ENCODE measurements around the gene MICU1.
A peak's percentile ranks its signal among the peaks of the same experiment; 100 is the strongest.
"Not testable (repeated sequence)": the region's sequence is repeated elsewhere in the genome, so short reads cannot be mapped to it uniquely, and the experiment has no call there.

Gene MICU1

DNA sequence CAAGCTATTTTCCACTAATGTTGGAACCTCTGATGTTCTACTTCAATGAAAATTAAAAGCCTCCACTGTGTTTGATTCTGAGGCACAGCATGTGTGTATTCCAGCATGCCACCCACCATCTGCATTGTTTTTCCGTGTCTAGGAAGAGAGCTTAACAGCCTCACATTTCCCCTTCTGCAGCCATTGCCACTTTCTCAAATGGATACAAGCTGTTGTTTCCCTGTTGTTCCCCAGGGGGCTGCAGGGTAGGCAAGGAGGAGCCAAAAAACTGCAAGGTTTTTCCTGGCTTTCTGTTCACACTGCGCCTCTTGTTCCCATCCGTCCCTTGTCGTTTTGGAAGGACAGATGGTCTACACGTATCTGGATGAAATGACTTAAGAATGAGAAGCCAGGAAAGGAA lies 198.9 kb downstream of the MICU1 start:
- peak; percentile 57 for DNase-seq

DNA sequence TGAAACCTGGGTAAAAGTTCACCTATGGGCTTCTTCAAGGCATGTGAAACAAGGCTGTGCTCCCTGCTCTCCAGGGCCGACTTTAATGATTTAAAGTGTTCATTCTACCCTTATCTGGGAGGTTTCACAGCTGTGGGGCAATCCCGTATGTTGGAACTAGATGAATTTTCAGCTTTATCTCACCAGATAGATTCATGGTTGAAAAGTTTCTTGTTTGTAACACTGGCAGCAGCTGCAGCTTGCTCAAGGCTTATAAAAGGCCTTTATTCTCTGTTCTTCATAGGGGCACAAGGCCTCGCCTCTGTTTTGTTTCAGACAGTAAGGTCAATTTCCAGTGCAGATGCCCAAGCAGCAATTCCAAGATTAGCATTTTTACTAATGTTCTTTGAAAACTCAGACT lies 200.7 kb downstream of the MICU1 start:
- DNase-seq: no peak

DNA sequence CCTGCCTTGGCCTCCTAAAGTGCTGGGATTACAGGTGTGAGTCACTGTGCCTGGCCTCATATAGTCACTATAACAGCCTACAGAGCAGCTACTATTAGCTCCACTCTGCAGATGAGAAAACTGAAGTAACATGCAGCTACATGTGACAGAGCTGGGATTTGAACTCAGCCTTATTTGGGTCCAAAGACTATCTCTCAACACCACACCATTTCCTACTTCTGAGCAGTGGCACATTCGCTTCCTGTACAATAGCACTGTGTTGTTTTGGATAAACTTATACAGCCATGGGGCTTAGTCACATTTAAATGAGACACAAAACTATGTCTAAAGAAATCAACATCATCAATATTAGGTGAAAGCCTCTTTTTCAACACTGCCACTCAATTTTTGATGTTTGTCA lies 201.3 kb downstream of the MICU1 start:
- no peak for DNase-seq

DNA sequence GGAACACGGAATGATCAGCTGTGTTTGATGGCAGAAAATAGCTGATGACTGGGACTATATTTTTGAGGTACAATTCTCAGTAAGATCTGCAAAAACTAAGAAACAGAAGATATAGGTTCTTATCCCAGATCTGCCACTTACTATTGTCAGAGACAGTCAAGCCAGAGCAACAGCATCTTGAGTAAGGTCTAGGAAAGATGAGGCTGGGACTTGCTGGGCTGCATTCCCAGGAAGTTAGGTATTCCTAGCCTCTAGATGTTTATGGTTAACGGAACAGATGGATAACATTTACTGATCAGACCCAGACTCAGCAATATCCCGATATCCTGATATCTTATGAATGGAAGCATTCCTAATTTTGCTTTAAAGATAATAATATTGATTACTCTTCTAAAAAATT lies 202.5 kb downstream of the MICU1 start:
- DNase-seq: no peak

DNA sequence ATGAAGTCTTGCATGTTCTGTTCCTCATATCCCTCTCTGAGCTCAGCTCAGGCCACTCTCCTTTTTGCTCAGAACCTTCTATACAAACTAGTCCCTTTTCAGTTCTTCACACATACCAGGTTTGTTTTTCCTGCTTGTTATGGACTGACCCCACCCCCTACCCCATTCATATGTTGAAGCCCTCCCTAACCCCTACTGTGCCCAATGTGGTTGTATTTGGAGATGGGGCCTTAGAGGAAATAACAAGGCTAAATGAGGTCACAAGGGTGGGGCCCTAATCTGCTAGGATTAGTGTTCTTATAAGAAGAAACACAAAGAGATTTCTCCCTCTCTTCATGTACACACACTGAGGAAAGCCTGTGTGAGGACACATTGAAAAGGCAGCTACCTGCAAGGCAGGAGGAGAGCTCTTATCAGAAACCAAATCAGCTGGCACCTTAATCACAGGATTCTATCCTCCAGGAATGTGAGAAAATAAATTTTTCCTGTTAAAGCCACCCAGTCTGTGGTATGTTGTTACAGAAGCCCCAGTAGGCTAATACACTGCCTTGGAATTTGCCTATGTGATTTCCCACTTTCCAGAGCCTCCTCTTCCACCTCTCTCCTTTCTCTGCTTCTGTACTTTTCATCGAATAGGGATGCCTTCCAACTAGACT lies 203.9 kb downstream of the MICU1 start:
- peak; percentile 37 for DNase-seq

DNA sequence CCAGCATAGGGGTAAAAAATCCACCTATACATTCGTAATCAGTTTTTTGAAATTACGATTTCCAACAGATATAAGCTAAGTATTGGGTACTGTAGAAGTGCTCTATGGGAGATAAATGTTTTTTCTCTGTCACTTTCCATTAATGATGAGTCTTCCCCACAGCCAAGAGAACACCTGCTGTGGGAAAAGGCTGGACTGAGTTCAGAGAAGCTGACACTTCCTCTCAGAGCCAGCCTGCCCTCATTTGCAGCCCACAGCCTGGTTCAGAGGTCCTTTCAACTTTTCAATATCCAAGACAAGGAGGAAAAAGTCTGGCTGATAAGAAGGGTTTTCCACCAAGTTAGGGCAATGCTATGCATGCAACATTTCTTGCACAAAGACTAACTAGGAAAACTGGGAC lies 206.6 kb downstream of the MICU1 start:
- no peak for DNase-seq

DNA sequence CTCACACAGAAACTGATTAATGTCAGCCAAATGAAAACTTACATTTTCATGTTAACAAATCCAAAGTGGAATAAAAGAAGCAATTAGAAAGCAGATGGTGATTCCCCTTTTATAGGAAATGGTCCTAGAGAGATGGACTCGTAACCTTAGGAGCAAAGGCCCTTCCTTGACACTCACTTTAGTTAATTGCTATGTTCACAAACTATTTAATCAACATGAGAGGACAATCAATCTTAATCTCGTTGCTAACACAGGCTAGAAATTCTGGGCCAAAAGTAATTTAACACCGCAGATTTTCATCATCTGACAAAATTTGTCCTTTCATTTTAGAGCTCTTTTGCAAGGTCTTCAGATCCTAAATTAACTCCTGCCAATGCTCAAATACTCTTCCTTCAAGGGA lies 207.2 kb downstream of the MICU1 start:
- DNase-seq: no peak

DNA sequence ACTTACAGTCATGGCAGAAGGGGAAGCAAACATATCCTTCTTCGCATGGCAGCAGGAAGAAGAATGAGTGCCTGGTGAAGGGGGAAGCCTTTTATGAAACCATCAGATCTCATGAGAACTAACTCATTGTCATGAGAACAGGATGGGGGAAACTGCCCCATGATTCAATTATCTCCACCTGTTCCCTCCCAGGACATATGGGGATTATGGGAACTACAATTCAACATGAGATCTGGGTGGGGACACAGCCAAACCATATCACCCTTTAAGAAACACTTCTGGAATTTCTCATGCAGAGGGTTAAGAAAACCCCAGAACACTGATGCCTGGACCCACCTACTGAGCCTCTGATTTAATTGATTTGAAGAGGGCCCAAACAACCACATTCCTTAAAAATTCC lies 207.9 kb downstream of the MICU1 start:
- peak; percentile 73 for DNase-seq

DNA sequence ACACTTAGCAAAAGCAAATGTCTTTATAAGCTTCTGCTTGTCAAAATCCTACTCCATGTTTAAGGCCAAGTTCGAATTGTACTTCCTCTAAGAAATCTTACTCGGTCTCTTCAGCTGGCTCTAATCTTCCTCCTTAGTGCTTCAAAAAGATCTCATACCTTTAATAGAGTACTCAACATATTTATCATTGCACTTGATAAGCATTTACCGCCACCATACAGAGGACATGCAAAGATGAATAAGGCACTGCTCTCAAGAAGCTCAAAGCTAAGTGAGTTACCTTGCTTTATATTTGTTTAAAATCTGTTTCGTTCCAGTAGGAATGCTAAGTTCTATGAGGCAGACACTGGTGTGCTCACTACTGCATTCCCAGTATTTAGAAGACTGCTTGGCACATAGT lies 209.2 kb downstream of the MICU1 start:
- no peak for DNase-seq

DNA sequence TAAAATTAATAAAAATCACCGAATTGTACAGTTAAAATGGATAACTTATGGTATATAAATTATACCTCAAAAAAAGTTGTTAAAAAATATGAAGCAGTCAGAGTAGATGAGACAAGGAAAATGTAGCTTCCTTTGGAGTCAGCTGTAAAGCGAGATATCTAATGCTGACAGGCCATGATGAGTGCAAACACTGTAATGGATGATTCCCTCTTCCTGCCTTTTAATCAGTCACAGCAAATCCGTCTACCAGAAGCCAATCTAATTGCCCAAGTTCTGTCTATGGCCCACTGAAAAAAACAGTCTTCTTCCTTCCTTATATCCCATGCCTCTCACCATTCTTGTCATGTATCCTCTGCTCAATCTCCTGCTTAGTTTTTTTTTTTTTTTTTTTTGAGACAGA lies 211.2 kb downstream of the MICU1 start:
- DNase-seq: peak; percentile 48

DNA sequence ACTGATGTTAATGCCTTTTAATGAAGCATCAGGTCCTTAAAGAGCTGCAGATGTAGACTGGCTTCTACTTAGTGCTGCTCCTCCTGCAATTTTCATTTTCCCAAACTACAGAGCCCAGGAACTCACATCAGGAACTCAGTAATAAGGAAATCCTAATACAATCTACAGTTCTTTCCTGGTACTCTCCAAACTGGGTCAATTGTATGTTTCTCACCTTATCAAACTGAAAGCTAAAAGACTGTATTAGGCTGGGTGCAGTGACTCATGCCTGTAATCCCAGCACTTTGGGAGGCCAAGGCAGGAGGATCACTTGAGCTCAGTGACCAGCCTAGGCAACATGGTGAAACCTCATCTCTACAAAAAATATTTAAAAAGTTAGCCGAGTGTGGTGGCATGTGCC lies 216.7 kb downstream of the MICU1 start:
- no peak for DNase-seq

DNA sequence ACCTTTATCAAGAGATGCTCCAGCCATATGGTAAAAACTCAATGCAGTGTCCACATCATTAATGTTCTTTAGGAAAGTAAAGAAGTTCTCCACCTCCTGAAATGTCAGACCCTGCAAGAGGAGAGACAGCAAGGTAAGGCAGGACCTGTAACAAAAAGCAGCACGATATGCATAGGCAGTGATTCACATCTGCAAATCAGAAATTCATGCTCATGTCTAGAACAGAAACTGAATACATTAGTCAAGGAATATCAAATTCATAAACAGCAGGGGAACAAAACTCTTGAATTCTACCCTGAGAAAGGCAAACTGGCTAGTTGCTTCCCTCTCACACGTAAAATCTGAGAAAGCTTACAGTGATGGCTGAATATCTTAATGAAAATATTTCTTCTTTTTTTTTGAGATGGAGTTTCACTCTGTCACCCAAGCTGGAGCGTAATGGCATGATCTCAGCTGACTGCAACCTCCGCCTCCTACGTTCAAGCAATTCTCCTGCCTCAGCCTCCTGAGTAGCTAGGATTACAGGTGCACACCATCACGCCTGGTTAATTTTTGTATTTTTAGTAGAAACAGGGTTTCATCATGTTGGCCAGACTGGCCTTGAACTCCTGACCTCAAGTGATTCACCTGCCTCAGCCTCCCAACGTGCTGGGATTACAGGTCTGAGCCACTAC lies 217.8 kb downstream of the MICU1 start:
- DNase-seq: no peak

DNA sequence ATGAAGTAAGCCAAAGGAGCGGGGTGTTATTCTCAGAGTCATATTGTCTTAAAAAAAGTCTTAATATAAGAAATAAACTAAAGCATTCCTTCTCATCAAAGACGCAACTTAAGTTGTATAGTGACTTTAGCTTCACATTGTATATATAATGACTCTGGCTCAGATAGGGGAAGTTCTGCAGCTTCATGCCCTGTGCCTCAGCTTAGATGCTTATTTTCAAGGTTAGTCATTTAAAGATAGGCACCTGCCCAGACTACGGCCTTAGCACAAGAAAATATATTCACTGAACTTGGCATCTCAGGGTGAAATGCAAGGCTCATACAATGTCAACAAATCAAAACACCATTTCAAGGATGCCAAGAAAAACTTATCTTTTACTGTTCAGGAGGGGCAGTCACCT lies 218.4 kb downstream of the MICU1 start:
- no peak for DNase-seq

DNA sequence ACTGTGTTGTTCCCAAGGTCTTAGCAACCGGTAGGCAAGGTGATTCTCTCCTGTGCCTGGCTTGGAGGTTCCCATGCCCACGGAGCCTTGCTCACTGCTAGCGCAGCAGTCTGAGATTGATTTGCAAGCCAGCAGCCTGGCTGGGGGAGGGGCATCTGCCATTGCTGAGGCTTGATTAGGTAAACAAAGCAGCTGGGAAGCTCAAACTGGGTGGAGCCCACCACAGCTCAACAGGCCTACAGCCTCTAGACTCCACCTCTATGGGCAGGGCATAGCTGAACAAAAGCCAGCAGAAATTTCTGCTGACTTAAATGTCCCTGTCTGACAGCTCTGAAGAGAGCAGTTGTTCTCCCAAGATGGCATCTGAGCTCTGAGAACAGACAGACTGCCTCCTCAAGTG lies 230.3 kb downstream of the MICU1 start:
- peak; percentile 10 for DNase-seq

DNA sequence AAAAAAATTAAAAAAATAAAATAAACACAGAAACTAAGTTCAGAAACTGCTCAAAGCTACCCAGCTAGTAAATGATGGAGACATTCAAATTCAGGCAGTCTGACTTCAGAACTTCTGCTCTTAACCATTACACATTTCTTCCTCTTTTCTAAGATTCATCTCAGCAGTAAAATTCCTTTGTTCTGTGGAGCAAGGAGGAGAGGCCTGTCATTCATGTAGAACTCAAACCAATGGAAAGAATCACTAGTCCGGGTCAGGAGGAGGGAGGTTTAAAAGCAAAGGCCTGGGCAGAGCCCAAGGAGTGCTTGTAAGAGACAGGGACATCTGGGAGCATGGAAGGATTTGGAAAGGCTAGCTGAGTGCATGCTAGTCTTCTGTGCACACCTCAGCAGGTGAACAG lies 233.3 kb downstream of the MICU1 start:
- DNase-seq: no peak

DNA sequence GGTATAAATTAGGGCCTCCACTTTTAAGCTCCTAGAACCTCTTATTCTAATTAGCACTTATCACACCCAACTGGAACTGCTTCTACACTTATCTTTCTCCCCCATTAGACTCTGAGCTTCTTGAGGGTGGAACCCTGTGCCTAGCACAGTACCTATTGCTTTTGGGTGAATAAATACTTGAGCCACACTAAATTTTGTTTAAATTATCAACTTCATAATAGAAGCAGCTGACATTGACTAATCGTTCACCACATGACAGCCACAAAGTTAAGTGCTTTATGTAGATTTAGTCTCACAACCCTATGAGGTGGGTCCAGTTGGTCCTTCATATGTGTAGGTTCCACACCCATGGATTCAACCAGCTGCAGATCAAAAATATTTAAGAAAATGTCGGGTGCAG lies 235.1 kb downstream of the MICU1 start:
- DNase-seq: no peak

DNA sequence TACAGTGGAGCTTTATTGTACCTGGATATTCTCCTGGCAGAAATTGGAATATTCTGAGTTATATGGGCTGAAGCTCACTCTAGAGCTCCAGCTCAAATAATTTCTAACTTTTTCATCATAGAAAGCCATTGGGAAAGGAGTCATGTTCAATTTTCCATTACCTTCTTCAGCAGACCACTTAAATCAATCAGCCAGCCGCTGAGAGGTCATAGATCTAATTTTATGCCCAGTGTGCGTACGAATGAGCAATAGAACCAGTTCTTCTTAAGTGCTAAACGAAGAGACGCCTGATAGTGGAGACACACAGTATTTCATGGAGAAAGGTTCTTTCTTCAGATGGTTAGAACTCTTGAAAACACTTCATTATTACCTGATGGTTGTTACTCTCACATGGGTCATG lies 236.2 kb downstream of the MICU1 start:
- no peak for DNase-seq

DNA sequence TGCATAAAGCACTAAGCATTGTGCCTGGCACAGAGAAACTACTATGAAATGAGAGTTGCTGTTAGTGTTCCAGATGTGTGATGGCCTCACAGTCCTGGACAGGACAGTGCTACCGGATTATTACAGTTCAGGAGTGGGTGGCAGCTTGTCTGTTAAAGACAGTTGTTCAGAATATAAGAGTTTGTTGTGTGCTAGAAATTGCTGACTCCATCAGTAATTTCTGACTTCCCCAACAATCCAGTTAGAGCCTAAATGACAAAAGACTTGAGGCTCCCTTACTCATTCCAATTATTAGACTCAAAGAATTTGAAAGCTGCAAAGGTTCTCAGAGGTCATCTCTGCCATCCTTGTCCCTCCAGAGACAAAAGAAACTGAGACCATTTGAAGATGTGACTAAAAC lies 236.9 kb downstream of the MICU1 start:
- no peak for DNase-seq

DNA sequence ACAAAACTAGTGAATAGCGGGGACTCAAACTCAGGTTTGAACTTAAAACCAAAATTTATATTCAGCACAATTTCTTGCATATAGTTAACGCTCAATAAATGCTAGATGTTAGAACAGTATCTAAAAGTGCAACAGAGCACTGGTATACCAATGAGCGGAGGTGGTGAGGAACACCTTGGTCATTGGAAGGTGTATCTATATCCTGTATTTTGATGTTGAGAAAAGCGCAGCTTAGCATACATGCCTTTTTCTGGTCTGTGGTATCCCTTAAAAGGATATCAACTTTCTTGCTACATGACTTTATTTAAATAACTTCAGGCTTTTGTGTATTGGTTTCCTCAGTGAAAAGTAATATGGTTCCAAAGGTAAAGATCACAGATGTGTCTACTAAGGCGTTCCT lies 237.8 kb downstream of the MICU1 start:
- DNase-seq: no peak

DNA sequence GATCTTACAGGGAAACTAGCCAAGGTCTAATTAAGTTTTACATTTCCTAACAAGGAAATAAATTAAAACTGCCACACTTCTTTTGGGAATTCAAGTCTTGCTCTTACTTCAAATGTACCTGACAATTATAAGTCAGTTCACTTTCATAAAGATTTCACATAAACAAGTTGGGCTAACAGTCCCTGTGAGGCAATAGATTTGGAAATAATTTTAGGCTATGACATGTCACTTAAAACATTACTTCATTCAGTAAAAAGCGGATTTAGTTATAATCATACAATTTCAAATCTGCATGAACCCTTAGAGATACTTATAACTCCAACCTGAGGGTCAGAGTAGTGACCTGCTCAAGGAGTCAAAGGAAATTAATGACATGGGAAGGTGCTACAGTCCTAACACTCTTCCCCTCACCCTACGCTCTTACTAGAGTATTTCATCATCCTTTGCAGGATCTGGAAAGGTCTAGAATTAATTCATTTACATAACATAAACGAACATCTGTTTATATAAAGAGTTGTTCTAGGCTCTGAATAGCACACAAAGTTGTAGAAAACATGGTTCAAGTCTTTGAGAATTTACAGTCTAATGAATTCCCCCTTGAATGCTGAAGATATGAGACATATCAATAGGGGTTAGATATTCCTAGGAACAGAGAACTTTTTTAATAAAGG lies 238.8 kb downstream of the MICU1 start:
- no peak for DNase-seq

DNA sequence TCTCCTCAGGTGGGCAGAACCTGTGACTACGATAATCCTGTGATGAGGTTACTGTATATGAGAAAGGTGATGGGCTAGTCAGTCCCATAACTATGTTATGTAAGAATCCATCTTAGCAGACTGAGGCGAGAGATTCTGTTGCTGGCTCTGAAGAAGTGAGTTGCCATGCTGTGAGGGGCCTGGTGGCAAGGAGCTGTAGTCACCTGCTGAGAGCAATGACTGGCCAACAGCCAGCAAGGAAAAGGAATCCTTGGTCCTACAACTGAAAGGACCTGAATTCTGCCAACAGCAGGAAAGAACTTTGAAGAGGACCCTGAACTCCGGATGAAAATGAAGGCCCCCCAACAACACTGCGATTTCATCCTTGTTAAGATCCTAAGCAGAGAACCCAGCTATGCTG lies 240.2 kb downstream of the MICU1 start:
- no peak for DNase-seq

DNA sequence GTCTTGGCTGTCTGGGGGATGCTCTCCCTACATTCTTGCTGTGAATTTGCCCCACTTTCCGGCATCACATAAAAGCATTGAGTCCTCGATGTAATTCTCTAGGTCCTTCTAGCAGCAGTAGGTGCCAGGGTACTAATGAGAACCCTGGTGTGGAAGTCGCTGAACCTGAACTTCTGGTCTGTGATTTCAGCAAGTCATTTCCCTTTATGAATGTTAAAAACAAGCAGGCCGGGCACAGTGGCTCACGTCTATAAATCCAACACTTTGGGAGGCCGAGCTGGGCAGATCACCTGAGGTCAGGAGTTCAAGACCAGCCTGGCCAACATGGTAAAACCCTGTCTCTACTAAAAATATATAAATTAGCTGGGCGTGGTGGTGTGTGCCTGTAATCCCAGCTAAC lies 240.9 kb downstream of the MICU1 start:
- not testable (repeated sequence) for DNase-seq

DNA sequence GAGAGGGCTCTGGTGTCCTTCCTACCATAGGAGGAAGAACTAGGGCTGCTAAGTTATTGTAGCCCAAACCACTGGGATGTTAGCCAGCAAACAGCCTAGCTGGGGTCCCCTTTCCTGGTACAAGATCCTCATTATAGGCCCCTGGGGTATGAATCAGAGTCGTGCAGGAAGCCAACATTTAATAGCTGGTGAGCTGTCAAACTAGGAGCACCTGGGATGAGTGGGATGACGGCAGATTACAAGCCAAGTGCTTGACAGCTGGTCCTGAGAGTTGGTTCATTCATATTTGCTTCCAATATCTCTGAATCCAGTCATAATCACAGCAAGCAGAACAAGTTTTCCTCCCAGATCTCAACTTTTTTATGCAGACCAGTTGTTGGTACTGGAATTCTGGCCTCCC lies 246.1 kb downstream of the MICU1 start:
- DNase-seq: no peak

DNA sequence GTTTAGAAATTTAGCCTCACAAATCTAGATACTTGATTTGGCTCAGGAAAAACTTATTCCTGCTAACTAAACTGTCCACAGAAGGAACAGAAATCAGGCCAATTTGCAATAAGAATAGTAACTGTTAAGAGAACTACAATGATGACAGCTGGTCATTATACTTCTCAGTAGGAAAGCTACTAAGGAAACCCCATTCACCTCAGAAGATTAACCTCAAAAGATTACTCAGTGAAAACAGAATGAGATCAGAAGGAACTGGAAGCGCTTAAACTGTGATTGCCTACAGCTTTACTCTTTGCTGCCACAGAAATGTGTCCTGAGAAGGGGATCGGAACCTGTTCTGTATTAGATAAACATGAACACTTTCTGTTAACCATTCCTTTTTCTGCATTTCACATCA lies 246.8 kb downstream of the MICU1 start:
- peak; percentile 63 for DNase-seq

DNA sequence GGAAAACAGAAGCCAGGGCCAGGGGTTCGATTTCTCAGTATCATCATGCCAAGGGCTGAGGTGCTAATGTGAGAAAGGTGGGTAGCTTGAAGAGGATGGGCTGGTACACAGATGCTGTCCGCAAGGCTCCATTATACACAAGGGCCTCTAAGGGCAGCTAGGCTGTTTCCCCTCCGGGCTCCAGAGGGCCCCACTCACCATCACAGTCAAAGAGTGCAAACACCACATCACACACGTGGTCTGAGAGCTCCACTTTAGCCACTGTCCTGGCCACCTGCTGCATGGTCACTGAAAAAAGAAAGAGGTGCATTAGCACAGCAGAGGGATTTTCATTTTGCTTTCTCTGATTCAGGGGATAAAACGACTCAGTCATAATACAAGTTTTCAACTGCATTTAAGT lies 250.3 kb downstream of the MICU1 start:
- peak; percentile 55 for DNase-seq
